ENCODE results near the gene BNC2.
"Not testable (repeated sequence)": the region's sequence is repeated elsewhere in the genome, so short reads cannot be mapped to it uniquely, and the experiment has no call there.

Gene BNC2

DNA sequence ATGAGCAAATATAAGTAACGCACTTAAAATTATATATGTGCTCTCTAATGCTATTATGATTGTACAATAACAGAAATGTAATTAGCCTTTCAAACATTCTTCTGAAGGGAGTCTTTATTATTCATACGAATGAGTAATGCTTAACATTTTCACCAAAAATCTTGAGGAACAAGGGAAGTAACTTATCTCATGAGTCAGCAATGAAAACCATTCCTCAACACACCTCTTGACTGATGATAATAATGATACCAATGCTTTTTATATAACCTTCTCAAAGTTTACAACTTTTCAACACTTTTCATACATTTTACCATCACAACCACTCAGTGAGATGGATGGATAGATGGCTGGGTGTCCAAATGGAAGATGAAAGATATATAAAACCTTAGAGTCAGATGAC is 369.3 kb downstream of the BNC2 start:
- DNase-seq (ENCODE audit: low spot score), result no peak

DNA sequence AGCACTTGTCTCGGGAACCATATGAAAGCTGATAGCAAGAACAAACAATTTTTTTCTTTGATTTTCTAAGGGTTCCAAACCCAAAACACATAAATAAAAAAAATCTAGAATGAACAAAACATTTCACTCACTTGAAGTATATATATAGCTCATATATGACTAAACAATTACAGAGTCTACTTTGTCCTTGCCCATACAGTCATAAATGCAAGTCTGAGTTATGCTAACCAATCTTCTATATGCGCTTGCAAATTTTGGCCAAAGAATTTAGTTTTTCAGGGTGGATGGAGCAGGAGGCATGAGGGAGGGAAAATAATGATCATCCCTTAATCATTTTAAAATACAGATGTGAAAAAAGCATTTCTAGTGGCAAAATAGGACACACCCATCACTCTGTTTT is 370.1 kb downstream of the BNC2 start:
- no peak for DNase-seq (ENCODE audit: low spot score)

DNA sequence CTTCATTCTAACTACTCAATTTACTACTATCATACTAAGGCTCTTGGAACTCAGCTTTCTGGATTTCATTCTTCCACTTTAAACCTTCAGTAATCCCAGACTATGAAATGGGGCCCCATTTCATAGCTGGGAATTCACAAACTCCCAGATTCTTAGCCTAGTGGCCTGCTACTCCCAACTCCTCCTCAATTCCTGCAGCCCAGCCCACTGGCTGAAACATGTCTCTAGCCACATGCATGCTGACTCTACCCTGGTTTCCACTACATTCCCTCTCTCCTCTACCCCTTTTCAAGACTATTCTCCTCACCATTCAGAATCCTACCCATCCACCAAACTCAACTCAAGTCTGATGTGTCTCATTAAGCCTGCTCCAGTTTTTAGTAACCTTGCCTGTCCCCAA is 370.6 kb downstream of the BNC2 start:
- no peak for DNase-seq (ENCODE audit: low spot score)

DNA sequence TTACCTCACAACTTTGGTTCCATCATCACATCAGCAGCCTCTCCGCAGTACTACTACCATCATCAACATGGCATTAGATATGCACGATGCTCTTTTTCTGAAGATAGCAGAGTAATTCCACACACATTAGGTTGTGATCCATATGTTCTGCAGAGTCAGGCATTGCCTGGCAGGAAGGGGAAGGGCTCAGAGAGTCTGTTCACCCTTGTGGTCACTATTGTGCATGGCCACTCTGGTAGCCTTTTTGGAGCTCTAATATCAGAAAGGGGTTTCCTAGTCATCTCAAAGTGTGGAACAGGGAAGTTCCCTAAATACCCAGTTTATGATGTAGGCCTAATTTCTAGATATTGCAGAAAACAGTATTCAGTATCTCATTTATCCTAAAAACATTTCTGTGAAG is 373.6 kb downstream of the BNC2 start:
- no peak for DNase-seq (ENCODE audit: low spot score)

GRCh38 chr9:16487915-16488314 is 382.6 kb downstream of the BNC2 start:
- no peak for DNase-seq (ENCODE audit: low spot score)

- DNase-seq (ENCODE audit: low spot score), result no peak
These were observed 384.7 kb downstream of the BNC2 start for GRCh38 chr9:16485575-16486321.

GRCh38 chr9:16485160-16485559 is 385.3 kb downstream of the BNC2 start:
- no peak for DNase-seq (ENCODE audit: low spot score)

GRCh38 chr9:16484744-16485143 is 385.7 kb downstream of the BNC2 start:
- no peak for DNase-seq (ENCODE audit: low spot score)

GRCh38 chr9:16484180-16484579 is 386.3 kb downstream of the BNC2 start:
- DNase-seq (ENCODE audit: low spot score), result no peak

DNA sequence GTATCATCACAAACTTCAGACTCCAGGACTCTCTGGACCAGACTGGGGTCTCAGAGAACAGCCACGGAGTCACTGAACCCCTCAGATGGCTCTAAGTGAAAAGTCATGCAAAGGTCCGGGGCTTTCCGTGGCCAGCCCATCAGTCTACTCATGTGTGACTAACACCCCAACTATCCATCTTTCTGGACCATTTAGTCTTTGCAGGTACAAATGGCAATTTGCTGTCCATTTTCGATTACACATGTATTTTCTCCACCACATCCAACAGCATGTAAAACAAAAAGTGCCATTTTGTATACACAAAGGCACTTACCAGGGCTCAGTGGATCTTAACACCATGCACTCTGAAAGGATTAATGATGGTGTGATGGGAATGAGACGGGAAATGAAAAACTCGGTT is 387.7 kb downstream of the BNC2 start:
- no peak for DNase-seq (ENCODE audit: low spot score)

DNA sequence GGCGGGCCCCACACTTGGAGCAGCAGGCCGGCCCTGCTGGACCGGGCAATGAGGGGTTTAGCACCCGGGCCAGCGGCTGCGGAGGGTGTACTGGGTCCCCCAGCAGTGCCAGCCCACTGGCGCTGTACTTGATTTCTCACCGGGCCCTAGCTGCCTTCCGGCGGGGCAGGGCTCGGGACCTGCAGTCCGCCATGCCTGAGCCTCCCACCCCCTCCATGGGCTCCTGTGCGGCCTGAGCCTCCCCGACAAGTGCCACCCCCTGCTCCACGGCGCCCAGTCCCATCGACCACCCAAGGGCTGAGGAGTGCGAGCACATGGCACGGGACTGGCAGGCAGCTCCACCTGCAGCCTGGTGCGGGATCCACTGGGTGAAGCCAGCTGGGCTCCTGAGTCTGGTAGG is 389.9 kb downstream of the BNC2 start:
- DNase-seq (ENCODE audit: low spot score), result not testable (repeated sequence)

DNA sequence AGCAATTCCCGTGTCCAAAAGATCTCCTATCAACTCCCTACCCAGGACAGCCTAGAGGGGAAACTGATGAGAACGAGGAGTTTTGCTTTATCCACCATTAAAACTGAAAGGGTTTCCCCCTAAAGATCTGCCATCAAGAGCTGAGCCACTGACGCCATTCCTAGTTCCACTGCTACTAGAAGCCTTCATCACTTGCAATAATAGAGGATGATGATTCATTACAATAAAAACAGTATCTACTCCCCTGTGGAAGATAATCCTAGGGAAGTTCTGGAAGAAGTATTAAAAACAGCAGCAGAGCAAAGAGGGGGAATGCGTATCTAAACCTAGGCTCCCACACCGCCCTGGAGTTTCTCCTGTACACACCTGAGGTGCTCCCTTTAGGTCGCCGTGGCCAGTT is 394.5 kb downstream of the BNC2 start:
- no peak for DNase-seq (ENCODE audit: low spot score)

DNA sequence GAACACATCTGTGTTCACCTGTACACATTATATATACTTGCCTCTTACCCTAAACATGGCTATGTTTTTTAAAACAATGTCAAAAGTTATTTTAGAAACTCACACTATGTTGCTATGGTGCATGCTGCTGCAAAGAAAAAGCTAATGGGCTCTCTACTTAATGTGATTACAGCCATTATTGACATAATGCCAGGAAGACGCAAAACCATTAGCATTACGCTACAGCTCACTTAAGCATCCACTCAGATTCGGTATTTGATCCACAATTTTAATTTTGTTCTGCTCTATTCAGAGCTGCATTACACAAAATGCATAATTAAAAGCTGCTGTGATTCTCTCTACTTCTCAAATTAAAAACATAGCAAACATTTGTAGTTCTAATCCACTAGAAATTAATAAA is 395.2 kb downstream of the BNC2 start:
- no peak for DNase-seq (ENCODE audit: low spot score)

GRCh38 chr9:16469184-16469583 is 401.3 kb downstream of the BNC2 start:
- no peak for DNase-seq (ENCODE audit: low spot score)

- no peak for DNase-seq (ENCODE audit: low spot score)
These were observed 408.6 kb downstream of the BNC2 start for GRCh38 chr9:16461851-16462250.

- no peak for DNase-seq (ENCODE audit: low spot score)
These were observed 409.2 kb downstream of the BNC2 start for GRCh38 chr9:16461137-16461840.

DNA sequence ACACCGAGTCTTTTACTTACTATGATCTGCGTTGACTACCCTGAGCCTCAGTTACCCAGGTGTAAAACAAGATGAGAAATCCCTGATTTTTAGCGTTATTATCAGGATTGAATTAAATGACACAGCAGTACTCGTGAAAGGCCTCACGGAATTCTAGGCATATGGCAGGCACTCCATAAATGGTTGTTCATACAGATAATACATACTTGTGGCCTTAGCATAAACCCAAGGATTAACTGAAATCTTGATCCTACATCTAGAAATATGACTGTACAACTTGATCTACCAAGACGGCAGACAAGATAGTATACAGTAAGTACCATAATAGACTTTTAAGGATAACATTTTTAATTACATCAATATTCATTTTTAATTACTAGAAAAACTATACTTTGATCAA is 409.8 kb downstream of the BNC2 start:
- no peak for DNase-seq (ENCODE audit: low spot score)

DNA sequence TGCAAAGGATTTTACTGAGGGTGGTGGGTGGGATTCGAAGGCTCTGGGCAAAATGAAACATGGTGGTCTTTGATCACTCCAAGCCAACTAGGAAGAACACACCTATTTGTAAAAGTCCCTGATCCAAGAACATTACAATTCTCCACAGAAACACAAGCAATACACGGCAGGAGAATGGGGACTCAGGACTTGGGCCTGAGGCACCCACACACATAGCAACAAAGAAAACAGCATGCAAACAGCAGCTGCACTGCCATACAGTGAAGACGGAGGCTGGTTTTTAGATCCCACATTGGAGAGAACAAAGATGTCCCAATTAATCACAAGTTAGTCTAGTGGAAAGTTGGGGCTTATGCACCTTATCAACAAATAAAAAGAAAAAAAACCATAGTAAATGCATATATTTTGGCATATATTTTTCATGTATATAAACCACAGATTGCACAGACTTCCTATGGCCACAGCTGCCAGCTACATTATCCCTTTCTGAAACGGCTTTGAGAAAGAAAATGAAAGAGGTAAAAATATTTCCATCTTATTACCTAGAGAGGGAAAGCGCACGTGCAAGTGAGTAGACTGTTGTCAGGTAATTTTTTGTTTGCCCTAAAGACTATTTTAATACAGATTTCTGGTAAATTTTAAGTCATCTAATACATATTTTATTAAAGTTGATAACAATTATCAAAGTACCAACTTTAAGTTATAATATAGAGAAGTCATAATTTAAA is 410.9 kb downstream of the BNC2 start:
- no peak for DNase-seq (ENCODE audit: low spot score)

DNA sequence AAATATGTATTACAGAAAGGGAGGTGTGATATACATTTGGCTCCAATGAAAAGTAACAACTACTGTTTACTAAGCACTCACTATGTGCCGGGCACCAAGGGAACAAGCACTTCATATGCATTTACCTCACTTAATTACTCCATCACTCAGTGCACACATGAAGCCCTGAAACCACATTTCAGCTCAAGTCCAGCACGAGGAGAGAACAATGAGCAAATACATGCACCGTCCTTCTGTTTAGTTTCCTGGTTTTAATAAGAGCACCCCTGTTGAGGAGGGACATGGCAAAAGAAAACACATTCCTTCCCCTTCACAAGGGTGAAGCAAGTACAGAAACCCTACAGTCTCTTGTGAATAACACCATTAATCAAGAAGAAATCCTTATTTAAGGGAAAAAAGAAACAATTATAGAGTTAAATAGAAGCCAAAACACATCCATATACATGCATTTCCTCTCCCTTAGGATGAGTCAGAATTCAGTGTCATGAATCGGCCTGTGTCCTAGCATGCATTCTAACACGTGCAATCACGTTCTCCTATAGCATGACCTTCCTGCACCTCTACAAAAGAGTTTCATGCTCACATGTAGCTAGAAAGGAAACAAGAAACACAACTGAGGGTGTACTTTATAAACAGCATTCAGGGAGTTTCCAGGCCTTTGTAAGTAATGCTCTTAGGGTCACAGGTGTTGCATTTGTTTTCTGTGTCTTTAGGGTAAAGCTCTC is 411.6 kb downstream of the BNC2 start:
- DNase-seq (ENCODE audit: low spot score), result no peak

DNA sequence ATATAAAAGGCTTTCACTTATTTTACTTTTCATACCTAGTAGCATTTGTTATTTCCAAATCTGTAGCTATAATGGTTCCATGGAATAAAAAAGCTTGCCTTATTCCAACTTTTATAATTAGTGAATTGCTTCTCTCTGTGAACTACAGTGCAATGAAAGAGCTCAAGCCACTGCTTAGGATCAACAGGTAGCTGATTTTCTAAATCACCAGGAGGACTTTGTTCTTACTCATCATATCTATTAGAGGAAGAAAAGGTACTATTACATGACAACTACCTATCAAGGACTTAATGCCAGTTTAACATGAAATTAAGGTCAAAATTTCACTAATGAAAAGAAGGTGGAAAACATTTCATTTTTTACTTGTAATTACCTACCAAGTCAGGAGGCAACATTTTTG is 414.6 kb downstream of the BNC2 start:
- no peak for DNase-seq (ENCODE audit: low spot score)

DNA sequence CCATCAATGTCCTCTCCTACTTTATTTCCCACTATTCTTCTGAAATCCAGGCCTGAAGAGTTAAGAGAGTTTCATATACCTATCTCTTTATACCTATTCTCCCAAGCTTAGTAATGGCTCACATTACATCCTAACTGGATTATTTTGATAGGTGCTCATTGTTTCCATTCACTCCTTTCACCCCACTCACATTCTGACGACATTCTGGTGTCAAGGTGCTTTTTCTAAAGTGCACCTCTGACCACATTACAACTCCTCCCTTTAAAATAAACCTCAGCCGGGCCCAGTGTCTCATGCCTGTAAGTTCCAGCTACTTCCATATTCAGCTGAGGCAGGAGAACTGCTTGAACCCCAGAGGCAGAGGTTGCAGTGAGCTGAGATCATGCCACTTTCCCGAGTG is 417.1 kb downstream of the BNC2 start:
- no peak for DNase-seq (ENCODE audit: low spot score)

DNA sequence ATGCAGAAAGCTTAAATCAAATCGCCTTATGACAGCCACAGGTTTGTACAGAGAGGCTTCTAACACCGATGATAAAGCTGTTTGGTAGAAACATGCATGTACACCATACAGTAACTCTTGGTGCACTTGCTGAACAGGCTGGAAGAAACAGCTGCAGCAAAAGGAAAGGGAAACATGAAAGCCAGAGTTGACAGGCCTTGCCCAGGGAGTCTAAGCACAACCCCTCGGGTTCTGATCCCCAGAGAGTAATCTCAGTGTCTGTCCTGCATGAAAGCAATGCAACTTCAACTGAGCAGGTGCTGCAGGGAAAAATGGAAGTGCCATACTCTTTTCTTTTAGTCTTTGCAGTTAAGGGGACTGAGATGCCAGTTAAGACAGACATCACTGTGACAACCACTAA is 419.9 kb downstream of the BNC2 start:
- no peak for DNase-seq (ENCODE audit: low spot score)

- no peak for DNase-seq (ENCODE audit: low spot score)
These were observed 420.4 kb downstream of the BNC2 start for GRCh38 chr9:16450043-16450442.

Data from CD4-positive, alpha-beta T cell treated with Interleukin-2 at 100 ng/mL for 4 hours (primary cell).